Measurements from ENCODE around the gene LIMA1. TPM values are rescaled to one million over a fixed set of nuclear protein-coding genes. Genes with fewer than 3 reads are reported as not detected.

The LIMA1 gene
- total RNA-seq, 1 donor from 2014 or later = 96.0 TPM

- no peak for TF ChIP-seq CTCF (IDR thresholded peaks at IDR 0.05; ENCODE audit: insufficient read depth, low read length, poor library complexity, severe bottlenecking)
- DNase-seq (ENCODE audit: low read depth) = no peak
- no peak overlapping the region for H3K4me3 ChIP-seq (ENCODE audit: low read depth, low read length)
- no peaks in the 10 kb centered on the region for H3K27me3 ChIP-seq (ENCODE audit: control insufficient read depth, insufficient read depth, low read length)
- H3K36me3 ChIP-seq (ENCODE audit: control insufficient read depth, insufficient read depth, low read length) = peaks cover 1% of the 10 kb centered on the region
These were observed 43.1 kb downstream of the LIMA1 start for GRCh38 chr12:50240096-50240791.

- Histone ChIP-seq H3K36me3 (ENCODE audit: control insufficient read depth, insufficient read depth, low read length) (peaks cover under 1% of the 10 kb centered on the region), H3K27me3 (ENCODE audit: control insufficient read depth, insufficient read depth, low read length) (no peaks in the 10 kb centered on the region), H3K4me3 (ENCODE audit: low read depth, low read length) (no peak overlapping the region)
- no peak for DNase-seq (ENCODE audit: low read depth)
- TF ChIP-seq CTCF (IDR thresholded peaks at IDR 0.05; ENCODE audit: insufficient read depth, low read length, poor library complexity, severe bottlenecking) = no peak
These were observed 43.9 kb downstream of the LIMA1 start for GRCh38 chr12:50239355-50239891.

GRCh38 chr12:50234347-50234746, 49.0 kb downstream of the LIMA1 start:
- Histone ChIP-seq H3K36me3 (ENCODE audit: control insufficient read depth, insufficient read depth, low read length) (no peaks in the 10 kb centered on the region), H3K4me3 (ENCODE audit: low read depth, low read length) (no peak overlapping the region), H3K27me3 (ENCODE audit: control insufficient read depth, insufficient read depth, low read length) (no peaks in the 10 kb centered on the region)
- DNase-seq (ENCODE audit: low read depth) = no peak
- no peak for TF ChIP-seq CTCF (IDR thresholded peaks at IDR 0.05; ENCODE audit: insufficient read depth, low read length, poor library complexity, severe bottlenecking)

- H3K27me3 ChIP-seq (ENCODE audit: control insufficient read depth, insufficient read depth, low read length) = no peaks in the 10 kb centered on the region
- no peak overlapping the region for H3K4me3 ChIP-seq (ENCODE audit: low read depth, low read length)
- no peak for DNase-seq (ENCODE audit: low read depth)
- H3K36me3 ChIP-seq (ENCODE audit: control insufficient read depth, insufficient read depth, low read length) = no peaks in the 10 kb centered on the region
- no peak for TF ChIP-seq CTCF (IDR thresholded peaks at IDR 0.05; ENCODE audit: insufficient read depth, low read length, poor library complexity, severe bottlenecking)
These were observed 50.5 kb downstream of the LIMA1 start for GRCh38 chr12:50232771-50233209.

GRCh38 chr12:50232206-50232605, 51.1 kb downstream of the LIMA1 start:
- no peak for TF ChIP-seq CTCF (IDR thresholded peaks at IDR 0.05; ENCODE audit: insufficient read depth, low read length, poor library complexity, severe bottlenecking)
- DNase-seq (ENCODE audit: low read depth) = no peak
- H3K4me3 ChIP-seq (ENCODE audit: low read depth, low read length) = no peak overlapping the region
- H3K36me3 ChIP-seq (ENCODE audit: control insufficient read depth, insufficient read depth, low read length) = no peaks in the 10 kb centered on the region
- no peaks in the 10 kb centered on the region for H3K27me3 ChIP-seq (ENCODE audit: control insufficient read depth, insufficient read depth, low read length)

- Histone ChIP-seq H3K36me3 (ENCODE audit: control insufficient read depth, insufficient read depth, low read length) (no peaks in the 10 kb centered on the region), H3K27me3 (ENCODE audit: control insufficient read depth, insufficient read depth, low read length) (no peaks in the 10 kb centered on the region), H3K4me3 (ENCODE audit: low read depth, low read length) (no peak overlapping the region)
- DNase-seq (ENCODE audit: low read depth) = no peak
- no peak for TF ChIP-seq CTCF (IDR thresholded peaks at IDR 0.05; ENCODE audit: insufficient read depth, low read length, poor library complexity, severe bottlenecking)
These were observed 52.0 kb downstream of the LIMA1 start for GRCh38 chr12:50231346-50231745.
